ENCODE data around the gene TMEM213.

TMEM213 gene

GRCh38 chr7:138756591-138757242 lies 41.1 kb upstream of the TMEM213 start:
- peaks cover 17% of the 10 kb centered on the region for H3K4me1 ChIP-seq (ENCODE audit: control insufficient read depth, insufficient read depth, low read length, poor library complexity, severe bottlenecking)
- no peak overlapping the region for H3K4me3 ChIP-seq (ENCODE audit: extremely low read depth, insufficient read depth, low read length, poor library complexity, severe bottlenecking)
- WGBS, 2 experiments (ENCODE audit: insufficient coverage in 2 of 2), result 100% methylated on average over 1 of the region's 4 CpGs; no CpG with 5 or more reads in 1 of the 2 experiments
- no peak overlapping the region for H3K27ac ChIP-seq (ENCODE audit: low read depth, low read length, severe bottlenecking)
- H3K36me3 ChIP-seq (ENCODE audit: control insufficient read depth, insufficient read depth, low read length), result no peaks in the 10 kb centered on the region
- no peaks in the 10 kb centered on the region for H3K9me3 ChIP-seq (ENCODE audit: control insufficient read depth, low read length)

GRCh38 chr7:138768241-138768640 lies 29.6 kb upstream of the TMEM213 start:
- H3K4me3 ChIP-seq (ENCODE audit: extremely low read depth, insufficient read depth, low read length, poor library complexity, severe bottlenecking), result no peak overlapping the region
- H3K36me3 ChIP-seq (ENCODE audit: control insufficient read depth, insufficient read depth, low read length), result no peaks in the 10 kb centered on the region
- WGBS, 2 experiments (ENCODE audit: insufficient coverage in 2 of 2), result 90 to 91% methylated on average over 2 of the region's 2 CpGs
- no peaks in the 10 kb centered on the region for H3K4me1 ChIP-seq (ENCODE audit: control insufficient read depth, insufficient read depth, low read length, poor library complexity, severe bottlenecking)
- no peaks in the 10 kb centered on the region for H3K9me3 ChIP-seq (ENCODE audit: control insufficient read depth, low read length)
- H3K27ac ChIP-seq (ENCODE audit: low read depth, low read length, severe bottlenecking), result no peak overlapping the region

- Histone ChIP-seq H3K4me1 (ENCODE audit: control insufficient read depth, insufficient read depth, low read length, poor library complexity, severe bottlenecking) (no peaks in the 10 kb centered on the region), H3K4me3 (ENCODE audit: extremely low read depth, insufficient read depth, low read length, poor library complexity, severe bottlenecking) (no peak overlapping the region), H3K36me3 (ENCODE audit: control insufficient read depth, insufficient read depth, low read length) (no peaks in the 10 kb centered on the region), H3K9me3 (ENCODE audit: control insufficient read depth, low read length) (no peaks in the 10 kb centered on the region), H3K27ac (ENCODE audit: low read depth, low read length, severe bottlenecking) (no peak overlapping the region)
- 96 to 100% methylated on average over 4 of the region's 8 CpGs for WGBS, 2 experiments (ENCODE audit: insufficient coverage in 2 of 2)
Measured at GRCh38 chr7:138770904-138771303, 26.9 kb upstream of the TMEM213 start.

- H3K36me3 ChIP-seq (ENCODE audit: control insufficient read depth, insufficient read depth, low read length), result no peaks in the 10 kb centered on the region
- no peaks in the 10 kb centered on the region for H3K9me3 ChIP-seq (ENCODE audit: control insufficient read depth, low read length)
- no peaks in the 10 kb centered on the region for H3K4me1 ChIP-seq (ENCODE audit: control insufficient read depth, insufficient read depth, low read length, poor library complexity, severe bottlenecking)
- H3K4me3 ChIP-seq (ENCODE audit: extremely low read depth, insufficient read depth, low read length, poor library complexity, severe bottlenecking), result no peak overlapping the region
- no peak overlapping the region for H3K27ac ChIP-seq (ENCODE audit: low read depth, low read length, severe bottlenecking)
- 83 to 86% methylated on average over 7 to 8 of the region's 9 CpGs for WGBS, 2 experiments (ENCODE audit: insufficient coverage in 2 of 2)
Measured at GRCh38 chr7:138773176-138773575, 24.6 kb upstream of the TMEM213 start.

- Histone ChIP-seq H3K4me1 (ENCODE audit: control insufficient read depth, insufficient read depth, low read length, poor library complexity, severe bottlenecking) (no peaks in the 10 kb centered on the region), H3K4me3 (ENCODE audit: extremely low read depth, insufficient read depth, low read length, poor library complexity, severe bottlenecking) (no peak overlapping the region), H3K27ac (ENCODE audit: low read depth, low read length, severe bottlenecking) (no peak overlapping the region), H3K36me3 (ENCODE audit: control insufficient read depth, insufficient read depth, low read length) (no peaks in the 10 kb centered on the region), H3K9me3 (ENCODE audit: control insufficient read depth, low read length) (no peaks in the 10 kb centered on the region)
- WGBS, 2 experiments (ENCODE audit: insufficient coverage in 2 of 2), result 25 to 30% methylated on average over 8 to 11 of the region's 12 CpGs
Measured at GRCh38 chr7:138773817-138774216, 24.0 kb upstream of the TMEM213 start.

GRCh38 chr7:138776166-138776833 lies 21.5 kb upstream of the TMEM213 start:
- Histone ChIP-seq H3K36me3 (ENCODE audit: control insufficient read depth, insufficient read depth, low read length) (no peaks in the 10 kb centered on the region), H3K9me3 (ENCODE audit: control insufficient read depth, low read length) (no peaks in the 10 kb centered on the region), H3K4me1 (ENCODE audit: control insufficient read depth, insufficient read depth, low read length, poor library complexity, severe bottlenecking) (no peaks in the 10 kb centered on the region), H3K27ac (ENCODE audit: low read depth, low read length, severe bottlenecking) (no peak overlapping the region), H3K4me3 (ENCODE audit: extremely low read depth, insufficient read depth, low read length, poor library complexity, severe bottlenecking) (no peak overlapping the region)
- WGBS, 2 experiments (ENCODE audit: insufficient coverage in 2 of 2), result 67 to 69% methylated on average over 7 to 9 of the region's 10 CpGs

- Histone ChIP-seq H3K27ac (ENCODE audit: low read depth, low read length, severe bottlenecking) (no peak overlapping the region), H3K4me1 (ENCODE audit: control insufficient read depth, insufficient read depth, low read length, poor library complexity, severe bottlenecking) (no peaks in the 10 kb centered on the region), H3K4me3 (ENCODE audit: extremely low read depth, insufficient read depth, low read length, poor library complexity, severe bottlenecking) (no peak overlapping the region), H3K9me3 (ENCODE audit: control insufficient read depth, low read length) (no peaks in the 10 kb centered on the region), H3K36me3 (ENCODE audit: control insufficient read depth, insufficient read depth, low read length) (no peaks in the 10 kb centered on the region)
- 71 to 83% methylated on average over 1 of the region's 2 CpGs for WGBS, 2 experiments (ENCODE audit: insufficient coverage in 2 of 2)
Measured at GRCh38 chr7:138781004-138781403, 16.8 kb upstream of the TMEM213 start.

GRCh38 chr7:138784692-138785091 lies 13.1 kb upstream of the TMEM213 start:
- Histone ChIP-seq H3K4me3 (ENCODE audit: extremely low read depth, insufficient read depth, low read length, poor library complexity, severe bottlenecking) (no peak overlapping the region), H3K27ac (ENCODE audit: low read depth, low read length, severe bottlenecking) (no peak overlapping the region), H3K36me3 (ENCODE audit: control insufficient read depth, insufficient read depth, low read length) (no peaks in the 10 kb centered on the region), H3K9me3 (ENCODE audit: control insufficient read depth, low read length) (no peaks in the 10 kb centered on the region), H3K4me1 (ENCODE audit: control insufficient read depth, insufficient read depth, low read length, poor library complexity, severe bottlenecking) (no peaks in the 10 kb centered on the region)
- 50% methylated on average over 2 of the region's 4 CpGs for WGBS, 2 experiments (ENCODE audit: insufficient coverage in 2 of 2)

GRCh38 chr7:138785587-138786437 lies 12.0 kb upstream of the TMEM213 start:
- Histone ChIP-seq H3K27ac (ENCODE audit: low read depth, low read length, severe bottlenecking) (no peak overlapping the region), H3K36me3 (ENCODE audit: control insufficient read depth, insufficient read depth, low read length) (no peaks in the 10 kb centered on the region), H3K9me3 (ENCODE audit: control insufficient read depth, low read length) (no peaks in the 10 kb centered on the region), H3K4me1 (ENCODE audit: control insufficient read depth, insufficient read depth, low read length, poor library complexity, severe bottlenecking) (no peaks in the 10 kb centered on the region), H3K4me3 (ENCODE audit: extremely low read depth, insufficient read depth, low read length, poor library complexity, severe bottlenecking) (no peak overlapping the region)
- 58 to 63% methylated on average over 8 to 9 of the region's 10 CpGs for WGBS, 2 experiments (ENCODE audit: insufficient coverage in 2 of 2)

- no peaks in the 10 kb centered on the region for H3K4me1 ChIP-seq (ENCODE audit: control insufficient read depth, insufficient read depth, low read length, poor library complexity, severe bottlenecking)
- no peaks in the 10 kb centered on the region for H3K36me3 ChIP-seq (ENCODE audit: control insufficient read depth, insufficient read depth, low read length)
- no peak overlapping the region for H3K4me3 ChIP-seq (ENCODE audit: extremely low read depth, insufficient read depth, low read length, poor library complexity, severe bottlenecking)
- H3K9me3 ChIP-seq (ENCODE audit: control insufficient read depth, low read length), result no peaks in the 10 kb centered on the region
- WGBS, 2 experiments (ENCODE audit: insufficient coverage in 2 of 2), result 89 to 90% methylated on average over 9 of the region's 9 CpGs
- H3K27ac ChIP-seq (ENCODE audit: low read depth, low read length, severe bottlenecking), result no peak overlapping the region
Measured at GRCh38 chr7:138796038-138796615, 1.7 kb upstream of the TMEM213 start.
